SKM-1 treated with dmso at 0.1 percent for 144 hours (cell line): ENCODE measurements around the gene OARD1.

Experiments
- DNase-seq: peaks from one replicate; lab custom pipeline; 2025; ENCODE audit not compliant: unreplicated experiment; lab: John Stamatoyannopoulos, UW

Gene OARD1

DNA sequence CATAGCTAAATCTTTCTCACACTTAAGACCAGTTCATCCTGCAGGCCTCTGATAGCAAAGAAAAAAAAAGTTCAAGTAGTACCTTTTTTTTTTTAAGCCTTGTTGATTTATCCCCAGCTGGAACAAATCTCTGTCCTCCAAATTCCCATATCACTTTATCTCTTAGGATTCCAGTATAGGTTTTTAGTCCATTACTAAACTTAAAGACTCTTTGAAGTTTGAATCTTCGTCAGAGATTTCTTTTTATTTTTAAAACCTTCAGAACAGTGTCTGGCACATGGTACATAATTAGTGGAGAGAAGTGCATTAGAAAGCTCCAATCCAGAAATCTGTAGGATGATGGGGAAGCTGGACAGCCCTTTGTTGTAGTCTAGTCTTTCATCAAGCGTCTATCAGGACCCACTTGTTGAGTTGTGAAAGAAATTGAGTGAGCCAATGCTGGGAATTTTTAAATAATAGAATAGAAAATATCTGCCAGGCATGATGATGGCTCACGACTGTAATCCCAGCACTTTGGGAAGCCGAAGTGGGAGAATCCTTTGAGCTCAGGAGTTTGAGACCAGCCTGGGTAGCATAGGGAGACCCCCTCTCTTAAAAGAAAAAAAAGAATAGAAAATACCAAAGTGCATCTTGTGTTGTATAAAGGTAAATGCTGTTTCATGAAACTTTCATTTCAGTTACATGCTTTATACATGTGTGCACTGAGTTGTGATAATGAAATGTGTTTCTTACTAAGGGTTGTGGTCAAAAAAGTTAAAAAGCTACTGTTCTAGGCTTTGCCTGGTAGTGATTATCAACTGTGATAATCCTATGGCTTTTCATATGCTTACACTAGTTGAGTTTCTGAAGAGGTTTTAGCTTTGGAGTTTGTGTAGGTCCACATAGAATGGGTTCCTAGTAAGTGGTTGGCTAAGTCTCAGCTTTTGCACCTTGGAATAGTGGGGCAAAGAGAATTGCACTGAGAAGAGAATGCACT lies 3.8 kb upstream of the OARD1 start:
- DNase-seq: no peak

- no peak for DNase-seq
These were observed 2.7 kb upstream of the OARD1 start for GRCh38 chr6:41074692-41075436.

DNA sequence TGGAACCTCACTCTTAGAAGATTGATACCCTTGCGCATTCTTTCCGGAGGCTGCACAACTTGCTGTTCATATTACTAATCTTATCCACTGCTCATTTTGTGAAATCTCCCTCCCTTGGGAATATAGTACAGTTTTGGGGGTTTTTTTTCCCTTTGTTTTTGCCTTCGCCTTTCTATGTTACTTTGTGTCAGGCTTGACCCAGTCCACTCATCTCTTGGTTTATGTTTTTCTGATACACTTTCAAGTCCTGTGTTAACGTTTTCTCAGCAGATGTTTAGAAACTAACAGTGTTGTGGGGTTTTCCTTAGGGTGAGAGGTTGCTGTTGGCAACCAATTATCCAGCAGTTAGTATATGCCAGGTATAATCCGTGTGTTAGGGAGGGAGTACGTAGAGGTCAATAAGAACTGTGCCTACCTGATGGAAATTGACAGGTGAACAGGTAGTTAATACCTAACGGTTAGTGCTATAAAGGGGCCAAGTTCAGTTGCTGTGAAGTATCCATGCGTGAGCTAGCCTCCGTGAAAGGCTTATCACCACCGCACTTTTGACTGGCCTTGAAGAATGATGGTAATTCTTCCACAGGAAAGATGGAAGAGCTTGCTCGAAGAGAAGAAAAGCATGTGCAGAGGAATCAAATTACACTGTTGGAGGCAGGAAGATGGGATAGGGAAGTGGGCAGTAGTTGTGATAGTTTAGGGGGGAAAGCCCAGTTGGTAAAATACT lies 2.0 kb upstream of the OARD1 start:
- DNase-seq: no peak

DNA sequence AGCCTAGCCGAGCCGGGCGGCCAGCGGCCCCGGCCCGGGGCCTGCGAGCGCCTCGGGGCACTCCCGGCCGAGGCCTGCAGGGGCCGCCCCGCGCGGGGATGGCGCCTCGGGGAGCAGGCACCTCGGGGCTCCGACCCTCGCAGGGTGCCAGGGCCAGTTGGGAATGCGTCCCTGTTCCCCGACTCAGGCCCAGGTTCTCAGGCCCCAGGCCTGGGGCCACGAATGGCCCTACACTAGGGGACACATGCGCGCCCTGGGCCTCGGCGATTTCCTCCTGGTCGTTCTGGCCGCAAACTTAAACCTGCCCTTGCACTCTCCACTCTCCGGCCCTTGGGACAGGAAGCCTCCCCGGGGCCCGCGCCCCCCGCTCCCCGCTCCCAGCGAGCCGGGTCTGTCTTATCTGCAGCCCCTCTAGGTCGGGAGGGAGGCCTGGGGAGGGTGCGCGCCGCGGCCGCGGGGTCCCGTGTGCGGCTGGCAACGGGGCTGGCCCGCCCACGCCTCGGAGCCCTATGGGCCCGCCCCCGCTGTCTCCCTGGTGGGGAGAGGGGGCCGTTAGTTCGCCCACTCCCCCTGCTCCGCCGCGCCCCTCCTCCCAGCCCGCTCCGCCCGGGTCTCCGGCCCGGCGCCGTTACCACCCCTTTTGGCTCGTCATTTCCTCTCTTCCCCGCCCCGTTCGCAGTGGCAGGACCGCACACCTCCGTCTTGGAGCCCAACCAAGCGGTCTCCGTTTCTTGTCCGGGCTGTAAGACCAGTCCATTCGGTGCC lies 1.2 kb upstream of the OARD1 start:
- DNase-seq: peak; percentile 68

- peak; percentile 100 for DNase-seq
These were observed 663 bp upstream of the OARD1 start, which contains the start of gene NFYA for GRCh38 chr6:41072836-41073202. Gene NFYA (plus strand): TSS chr6:41072974. CDS start chr6:41079090, 6,116 bp downstream.

DNA sequence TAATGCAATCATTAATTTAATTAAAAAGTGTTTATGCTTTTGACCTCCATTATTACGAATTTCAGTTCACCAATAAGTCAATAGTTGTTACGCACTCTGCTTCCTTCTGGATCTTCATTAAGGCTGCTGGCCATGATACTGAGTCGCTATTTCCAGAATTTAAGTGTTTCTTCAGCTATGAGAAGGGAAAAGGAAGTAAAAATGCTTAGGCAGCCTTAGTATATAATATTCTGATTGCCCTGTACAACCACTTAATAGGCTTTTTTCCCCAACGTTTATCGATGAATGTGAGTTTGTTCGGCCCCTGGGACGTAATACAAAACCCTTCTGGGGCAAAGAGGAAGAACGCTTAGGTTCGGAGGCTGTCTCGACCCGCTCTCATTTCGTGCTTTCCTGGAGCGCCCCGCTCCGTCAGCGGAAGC lies 644 bp downstream of the OARD1 start:
- no peak for DNase-seq

DNA sequence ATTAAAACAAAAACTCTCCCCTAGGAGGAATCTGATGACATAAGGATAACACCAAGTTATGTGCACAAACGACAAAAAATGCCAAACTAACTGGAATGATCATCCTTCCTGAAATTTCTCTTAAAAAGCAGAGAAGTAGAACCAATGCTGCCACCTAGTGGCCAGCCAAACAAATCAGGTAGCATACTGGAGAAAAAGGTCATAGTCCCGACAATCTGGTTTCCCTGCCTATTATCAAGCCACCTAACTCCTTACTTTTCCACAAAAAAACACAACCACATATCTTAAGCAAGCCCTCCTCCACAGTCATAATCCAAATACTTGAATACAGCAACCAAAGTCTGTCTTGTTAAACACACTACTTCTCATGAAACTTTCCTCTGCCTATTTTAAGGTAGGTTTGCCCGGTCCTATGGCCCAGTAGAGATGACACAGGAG lies 5.3 kb downstream of the OARD1 start:
- DNase-seq: peak; percentile 69

GRCh38 chr6:41065550-41066026 lies 6.6 kb downstream of the OARD1 start:
- no peak for DNase-seq

DNA sequence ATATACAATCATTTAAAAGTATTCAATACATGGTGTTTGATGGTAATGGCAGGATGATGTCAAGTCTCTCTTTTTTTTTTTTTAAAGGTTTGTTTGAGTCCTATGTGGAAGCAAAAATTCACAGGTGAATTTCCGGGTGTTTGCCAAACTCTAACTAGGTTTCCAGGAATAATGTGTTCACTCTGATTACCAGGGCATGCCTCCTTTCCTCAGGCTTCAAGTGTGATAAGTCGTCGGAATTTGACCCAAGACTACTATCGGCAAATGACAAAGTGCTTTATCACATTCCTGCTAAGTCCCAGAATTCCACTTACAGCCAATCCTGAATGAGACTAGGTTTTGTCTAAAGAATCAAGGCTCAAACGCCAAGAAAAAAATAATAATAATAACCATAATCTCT lies 7.3 kb downstream of the OARD1 start:
- no peak for DNase-seq

DNA sequence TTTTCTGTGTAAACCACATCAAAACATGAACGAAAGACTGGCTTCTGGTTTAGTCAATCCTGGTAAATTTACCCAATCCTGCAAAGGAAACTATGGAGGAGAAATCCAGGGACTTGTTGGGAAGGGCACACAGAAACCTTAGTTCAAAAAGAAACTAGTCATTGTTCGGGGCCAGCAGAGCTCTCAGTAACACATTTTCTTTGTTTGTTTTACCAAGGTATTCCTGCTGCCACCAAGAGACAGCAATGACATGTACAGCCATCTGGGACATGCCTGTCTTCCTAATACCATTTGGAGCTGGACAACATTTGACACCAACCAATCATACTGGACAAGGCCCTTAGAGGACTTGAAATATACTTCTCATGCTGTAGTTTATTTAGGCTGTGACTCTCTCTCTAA lies 8.3 kb downstream of the OARD1 start:
- no peak for DNase-seq

- DNase-seq: no peak
These were observed 10.1 kb downstream of the OARD1 start for GRCh38 chr6:41062056-41062455.

- no peak for DNase-seq
These were observed 10.9 kb downstream of the OARD1 start for GRCh38 chr6:41061196-41061726.

- DNase-seq: no peak
These were observed 12.6 kb downstream of the OARD1 start for GRCh38 chr6:41059556-41059955.

GRCh38 chr6:41058783-41059181 lies 13.4 kb downstream of the OARD1 start:
- DNase-seq: no peak

DNA sequence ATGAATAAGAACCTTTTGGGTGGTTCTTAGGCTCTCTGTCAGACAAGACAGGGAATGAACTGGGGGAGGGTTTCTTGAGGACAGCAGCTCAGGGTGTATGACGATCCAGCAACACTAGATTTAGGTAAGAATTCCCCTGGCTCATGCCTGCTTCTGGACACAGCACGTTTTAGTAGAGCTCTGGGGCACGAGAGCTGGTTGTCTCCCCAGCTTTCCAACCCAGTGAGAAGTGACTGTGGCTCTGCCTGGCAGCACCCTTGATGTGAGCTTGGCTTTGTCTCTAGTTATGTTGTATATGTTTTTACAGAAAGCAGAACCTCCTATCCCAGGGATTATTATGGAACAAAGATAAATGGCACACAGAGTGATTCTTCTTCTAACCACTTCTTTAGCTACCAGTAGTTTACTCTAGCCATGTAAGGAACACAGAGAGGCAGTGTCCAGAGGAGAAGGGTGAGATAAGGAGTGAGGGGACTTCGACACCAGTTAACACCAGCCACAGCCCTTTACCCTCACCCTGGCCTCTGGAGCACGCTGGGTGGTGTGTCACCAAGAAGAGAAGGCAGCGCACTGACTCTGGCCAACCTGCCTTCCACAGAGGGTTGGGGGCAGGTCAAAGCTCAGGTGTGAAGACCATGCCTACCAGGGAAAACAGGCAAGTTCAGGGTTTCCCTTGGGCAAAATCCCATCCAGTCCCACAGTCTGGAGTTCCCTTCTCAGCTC lies 15.2 kb downstream of the OARD1 start:
- no peak for DNase-seq

- no peak for DNase-seq
These were observed 17.0 kb downstream of the OARD1 start for GRCh38 chr6:41055149-41055548.

DNA sequence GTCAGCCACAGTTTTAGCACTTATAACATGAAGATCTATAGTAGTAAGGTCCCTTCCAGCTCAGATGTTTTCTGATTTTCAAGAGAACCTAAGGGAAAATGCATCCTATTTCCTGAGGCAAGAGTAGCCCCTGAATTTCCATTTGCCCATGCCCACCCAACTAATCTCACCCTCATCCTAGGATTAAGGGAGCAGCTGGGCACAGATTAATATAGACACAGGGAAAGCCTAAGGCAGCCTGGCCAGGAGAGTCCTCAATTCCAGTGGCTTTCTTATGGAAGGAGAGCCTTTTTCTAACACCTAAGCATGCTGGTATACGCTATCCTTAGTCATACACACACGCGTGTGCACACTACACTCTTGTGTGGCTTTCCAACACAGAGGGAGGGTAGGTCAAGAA lies 17.6 kb downstream of the OARD1 start:
- DNase-seq: no peak

GRCh38 chr6:41053041-41053440 lies 19.1 kb downstream of the OARD1 start, which contains the start of gene APOBEC2:
Gene APOBEC2 (plus strand): TSS chr6:41053202. CDS start chr6:41053348, 146 bp downstream.
- no peak for DNase-seq

- peak; percentile 86 for DNase-seq
These were observed 20.3 kb downstream of the OARD1 start for GRCh38 chr6:41051873-41052272.
